Neural progenitor cell (in vitro differentiated cells): ENCODE measurements around the gene FHOD3. TPM values are rescaled to one million over a fixed set of nuclear protein-coding genes. Genes with fewer than 3 reads are reported as not detected.

Source experiments
- DNase-seq: peaks from one replicate; pipeline ENCODE4 v3.0.0-alpha.2; 2016; ENCODE audit warnings: low spot score
- H2AFZ ChIP-seq: fragments of 200-600 bp; sonication (generic); replicated peaks from 2 replicates; pipeline ENCODE4 v1.6.1; 2016; ENCODE audit warnings: antibody characterized with exemption
- H3F3A ChIP-seq: fragments of 200-600 bp; sonication (generic); 2 replicates; pipeline ENCODE4 v1.6.1; 2016; ENCODE audit warnings: antibody characterized with exemption, low read depth
- H3K27ac ChIP-seq: fragments of 200-600 bp; sonication (generic); 2 replicates; pipeline ENCODE4 v1.5.1; 2016; ENCODE audit warnings: mild to moderate bottlenecking
- H3K27me3 ChIP-seq: fragments of 200-600 bp; sonication (generic); 2 replicates; pipeline ENCODE4 v1.6.1; 2016; ENCODE audit warnings: mild to moderate bottlenecking, moderate library complexity
- H3K36me3 ChIP-seq: fragments of 200-600 bp; sonication (generic); 2 replicates; pipeline ENCODE4 v1.5.1; 2016
- H3K4me1 ChIP-seq: fragments of 200-600 bp; sonication (generic); 2 replicates; pipeline ENCODE4 v1.6.1; 2016; ENCODE audit warnings: mixed run types
- H3K4me2 ChIP-seq: fragments of 200-600 bp; sonication (generic); 2 replicates; pipeline ENCODE4 v1.6.1; 2016
- H3K4me3 ChIP-seq: fragments of 200-600 bp; sonication (generic); 2 replicates; pipeline ENCODE4 v1.5.1; 2016
- H3K79me2 ChIP-seq: fragments of 200-600 bp; sonication (generic); 2 replicates; pipeline ENCODE4 v1.6.1; 2016; ENCODE audit warnings: low read depth
- H3K9ac ChIP-seq: fragments of 200-600 bp; sonication (generic); 2 replicates; pipeline ENCODE4 v1.6.1; 2016
- H3K9me3 ChIP-seq: fragments of 200-600 bp; sonication (generic); 2 replicates; pipeline ENCODE4 v1.5.1; 2016; ENCODE audit warnings: low read depth
- H4K20me1 ChIP-seq: fragments of 200-600 bp; sonication (generic); 2 replicates; pipeline ENCODE4 v1.6.1; 2016; ENCODE audit warnings: low read depth
- H3K27ac Mint-ChIP-seq: 3 replicates; pipeline ENCODE4 v1.8.0; 2021; ENCODE audit warnings: mixed read lengths
- H3K27me3 Mint-ChIP-seq: 2 replicates; pipeline ENCODE4 v1.8.0; 2022; ENCODE audit warnings: low read depth, mild to moderate bottlenecking, inconsistent platforms, moderate library complexity, mixed read lengths; ENCODE audit not compliant: insufficient read depth
- H3K36me3 Mint-ChIP-seq: 3 replicates; pipeline ENCODE4 v1.8.0; 2021; ENCODE audit warnings: mixed read lengths
- H3K4me1 Mint-ChIP-seq: 3 replicates; pipeline ENCODE4 v1.8.0; 2021; ENCODE audit warnings: mixed read lengths
- H3K4me3 Mint-ChIP-seq: 3 replicates; pipeline ENCODE4 v1.8.0; 2021; ENCODE audit warnings: mild to moderate bottlenecking, moderate library complexity, mixed read lengths
- H3K9me3 Mint-ChIP-seq: 3 replicates; pipeline ENCODE4 v1.8.0; 2020; ENCODE audit warnings: mixed read lengths
- CTCF ChIP-seq: fragments of 200-600 bp; sonication (generic); IDR thresholded peaks from 2 replicates; pipeline ENCODE4 v1.5.1; 2017; ENCODE audit warnings: antibody characterized with exemption, mild to moderate bottlenecking
- EZH2 ChIP-seq: fragments of 200-600 bp; sonication (generic); IDR thresholded peaks from 2 replicates; pipeline ENCODE4 v1.6.1; 2017; ENCODE audit warnings: antibody characterized with exemption, mild to moderate bottlenecking, moderate library complexity
- EZH2phosphoT487 ChIP-seq: fragments of 200-600 bp; sonication (generic); IDR thresholded peaks from 2 replicates; pipeline ENCODE4 v1.6.1; 2017; ENCODE audit warnings: antibody characterized with exemption
- total RNA-seq: library from RNA; depleted of rRNA; stranded (reverse); fragments of >200 nt; gene quantifications from 2 replicates; pipeline ENCODE4 v1.2.3, GENCODE V29; 2015; ENCODE audit warnings: low replicate concordance

FHOD3 gene
- total RNA-seq, 1 donor from 2014 or later = 69.7 TPM

- H3K36me3 ChIP-seq = no peaks in the 10 kb centered on the region
- H3K4me2 ChIP-seq = no peak overlapping the region
- Mint-ChIP-seq H3K4me3 (no peak overlapping the region), H3K4me1 (no peaks in the 10 kb centered on the region), H3K27ac (no peak overlapping the region), H3K27me3 (peaks cover 2% of the 10 kb centered on the region), H3K9me3 (no peaks in the 10 kb centered on the region), H3K36me3 (peaks cover 9% of the 10 kb centered on the region)
- H3F3A ChIP-seq = no peaks in the 10 kb centered on the region
- H3K79me2 ChIP-seq = peaks cover 90% of the 10 kb centered on the region
- H3K4me1 ChIP-seq = no peaks in the 10 kb centered on the region
- no peak for TF ChIP-seq EZH2phosphoT487
- no peak for TF ChIP-seq CTCF
- no peak for TF ChIP-seq EZH2
- no peak overlapping the region for H3K27ac ChIP-seq
- H3K9me3 ChIP-seq = no peaks in the 10 kb centered on the region
- no peak overlapping the region for H3K4me3 ChIP-seq
- no peak overlapping the region for H3K9ac ChIP-seq
- no peaks in the 10 kb centered on the region for H3K27me3 ChIP-seq
- DNase-seq = no peak
- no peak overlapping the region for H2AFZ ChIP-seq
- H4K20me1 ChIP-seq = peaks cover 59% of the 10 kb centered on the region
Measured at GRCh38 chr18:36403896-36404820, 106.6 kb downstream of the FHOD3 start.

DNA sequence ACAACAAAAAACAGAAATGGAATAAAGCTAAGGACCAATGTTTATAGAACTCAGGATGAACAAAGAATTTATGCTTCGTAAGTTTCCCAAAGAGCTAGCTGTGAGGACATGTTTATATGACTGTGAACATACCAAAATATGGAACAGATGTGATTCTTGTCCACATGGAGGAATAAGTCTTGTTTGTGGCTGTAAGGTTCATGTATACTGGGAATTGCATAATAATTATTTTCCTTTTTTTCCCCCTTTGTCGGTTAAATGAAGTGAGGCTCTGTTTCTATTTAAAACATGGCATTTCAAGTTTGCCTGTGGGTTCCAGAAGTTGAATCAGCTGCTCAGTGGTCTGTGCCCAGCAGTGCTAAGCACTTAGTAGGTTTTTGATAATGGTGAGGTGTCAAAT is 108.1 kb downstream of the FHOD3 start:
- no peak for TF ChIP-seq CTCF
- TF ChIP-seq EZH2phosphoT487 = no peak
- TF ChIP-seq EZH2 = no peak
- no peak overlapping the region for H3K9ac ChIP-seq
- Mint-ChIP-seq H3K4me1 (no peaks in the 10 kb centered on the region), H3K27me3 (peaks cover 4% of the 10 kb centered on the region), H3K27ac (no peak overlapping the region), H3K4me3 (no peak overlapping the region), H3K9me3 (peaks cover 4% of the 10 kb centered on the region), H3K36me3 (peaks cover 8% of the 10 kb centered on the region)
- H3K27me3 ChIP-seq = no peaks in the 10 kb centered on the region
- H3K4me3 ChIP-seq = no peak overlapping the region
- H3K36me3 ChIP-seq = no peaks in the 10 kb centered on the region
- H4K20me1 ChIP-seq = peaks cover 62% of the 10 kb centered on the region
- H3K27ac ChIP-seq = no peak overlapping the region
- no peaks in the 10 kb centered on the region for H3F3A ChIP-seq
- no peaks in the 10 kb centered on the region for H3K4me1 ChIP-seq
- H3K4me2 ChIP-seq = no peak overlapping the region
- no peak for DNase-seq
- peaks cover 89% of the 10 kb centered on the region for H3K79me2 ChIP-seq
- no peaks in the 10 kb centered on the region for H3K9me3 ChIP-seq
- H2AFZ ChIP-seq = no peak overlapping the region

DNA sequence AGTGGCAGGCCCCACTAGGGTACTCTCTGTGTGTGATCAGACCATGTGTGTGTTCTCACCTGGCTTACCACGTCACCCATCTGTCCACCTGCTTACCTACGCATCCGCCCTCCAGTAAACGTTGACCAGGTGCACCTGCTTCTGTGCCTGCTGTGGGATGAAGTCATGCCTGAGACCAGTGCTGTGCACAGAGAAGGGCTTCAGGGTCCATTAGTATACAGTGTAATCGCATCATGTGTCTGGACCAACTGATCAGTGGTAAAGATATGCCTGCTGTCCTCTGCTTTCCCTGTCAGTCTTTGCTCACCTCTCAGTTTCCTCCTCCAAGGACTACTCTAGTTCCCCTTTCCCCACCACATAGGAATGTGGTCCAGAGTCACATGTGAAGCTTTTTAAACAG is 109.3 kb downstream of the FHOD3 start:
- Mint-ChIP-seq H3K27me3 (peaks cover 4% of the 10 kb centered on the region), H3K4me3 (no peak overlapping the region), H3K9me3 (peaks cover 4% of the 10 kb centered on the region), H3K4me1 (peaks cover 1% of the 10 kb centered on the region), H3K27ac (peak overlapping the region; percentile 50), H3K36me3 (peaks cover 8% of the 10 kb centered on the region)
- Histone ChIP-seq H3K4me3 (no peak overlapping the region), H3K9me3 (no peaks in the 10 kb centered on the region), H3K36me3 (no peaks in the 10 kb centered on the region), H2AFZ (no peak overlapping the region), H3F3A (no peaks in the 10 kb centered on the region), H3K4me2 (no peak overlapping the region), H3K79me2 (peaks cover 90% of the 10 kb centered on the region), H3K4me1 (peaks cover 1% of the 10 kb centered on the region), H3K27me3 (no peaks in the 10 kb centered on the region), H4K20me1 (peaks cover 53% of the 10 kb centered on the region), H3K27ac (no peak overlapping the region), H3K9ac (no peak overlapping the region)
- no peak for TF ChIP-seq EZH2phosphoT487
- no peak for TF ChIP-seq CTCF
- TF ChIP-seq EZH2 = no peak
- no peak for DNase-seq
